ENCODE results near the gene FBXO45. TPM values are rescaled to one million over a fixed set of nuclear protein-coding genes. Genes with fewer than 3 reads are reported as not detected.
"Not testable (repeated sequence)": the region's sequence is repeated elsewhere in the genome, so short reads cannot be mapped to it uniquely, and the experiment has no call there.

FBXO45 gene
- total and polyA plus RNA-seq, 4 donors: 1.6 to 7.7 (median 3.6) TPM

GRCh38 chr3:196546537-196546936 lies 21.9 kb upstream of the FBXO45 start:
- 36% methylated on average over 5 of the region's 5 CpGs for WGBS
- no peak overlapping the region for H3K4me3 ChIP-seq (ENCODE audit: low read depth in 1 of 3, low read length in 3 of 3)
- no peak for DNase-seq (ENCODE audit: low spot score)
- peaks cover 0 to 1% (median 0%) of the 10 kb centered on the region in 4 donors for H3K9me3 ChIP-seq (ENCODE audit: control insufficient read depth in 4 of 4, low read length in 3 of 4)
- H3K9ac ChIP-seq (ENCODE audit: low read depth in 1 of 2, low read length in 2 of 2): no peak overlapping the region
- peaks cover 3 to 10% (median 8%) of the 10 kb centered on the region in 4 donors for H3K4me1 ChIP-seq (ENCODE audit: control insufficient read depth in 4 of 4, insufficient read depth in 4 of 4, low read length in 3 of 4)
- peak in 1 of 2 donors; percentile 48 for TF ChIP-seq RXRA (IDR thresholded peaks at IDR 0.05)
- TF ChIP-seq REST (IDR thresholded peaks at IDR 0.05): no peak
- peak in 1 of 2 donors; percentile 51 for TF ChIP-seq HNF4A (conservative IDR thresholded peaks at IDR 0.05)
- peak; percentile 68 for TF ChIP-seq FOXA2 (IDR thresholded peaks at IDR 0.05)
- TF ChIP-seq RAD21 (IDR thresholded peaks at IDR 0.05): no peak
- no peak for TF ChIP-seq JUND (IDR thresholded peaks at IDR 0.05)
- no peak for TF ChIP-seq HNF4G (IDR thresholded peaks at IDR 0.05)
- no peak for TF ChIP-seq CTCF (IDR thresholded peaks at IDR 0.05; ENCODE audit: low read depth, low read length, missing input control)
- TF ChIP-seq FOXA1 (IDR thresholded peaks at IDR 0.05): no peak
- peak; percentile 20 for TF ChIP-seq SP1 (IDR thresholded peaks at IDR 0.05)
- no peaks in the 10 kb centered on the region for H3K27me3 ChIP-seq (ENCODE audit: control insufficient read depth in 4 of 4, insufficient read depth in 4 of 4, low read length in 3 of 4)
- no peaks in the 10 kb centered on the region for H3K36me3 ChIP-seq (ENCODE audit: control insufficient read depth in 4 of 4, insufficient read depth in 3 of 4, low read depth in 1 of 4, low read length in 3 of 4)
- no peak overlapping the region for H3K27ac ChIP-seq (ENCODE audit: low read depth in 1 of 2, low read length in 2 of 2)

- no peak for DNase-seq (ENCODE audit: low spot score)
- H3K9ac ChIP-seq (ENCODE audit: low read depth in 1 of 2, low read length in 2 of 2): no peak overlapping the region
- over 99% methylated on average over 2 of the region's 2 CpGs for WGBS
- no peak overlapping the region for H3K4me3 ChIP-seq (ENCODE audit: low read depth in 1 of 3, low read length in 3 of 3)
- peaks cover 3 to 10% (median 8%) of the 10 kb centered on the region in 4 donors for H3K4me1 ChIP-seq (ENCODE audit: control insufficient read depth in 4 of 4, insufficient read depth in 4 of 4, low read length in 3 of 4)
- no peak overlapping the region for H3K27ac ChIP-seq (ENCODE audit: low read depth in 1 of 2, low read length in 2 of 2)
- H3K27me3 ChIP-seq (ENCODE audit: control insufficient read depth in 4 of 4, insufficient read depth in 4 of 4, low read length in 3 of 4): no peaks in the 10 kb centered on the region
- TF ChIP-seq HNF4G (IDR thresholded peaks at IDR 0.05) (no peak), CTCF (IDR thresholded peaks at IDR 0.05; ENCODE audit: low read depth, low read length, missing input control) (peak; percentile 4), GABPA (IDR thresholded peaks at IDR 0.05 in 1 of 2, conservative IDR thresholded peaks at IDR 0.05 in 1 of 2) (no peak), NR2F2 (IDR thresholded peaks at IDR 0.05) (no peak)
- H3K36me3 ChIP-seq (ENCODE audit: control insufficient read depth in 4 of 4, insufficient read depth in 3 of 4, low read depth in 1 of 4, low read length in 3 of 4): no peaks in the 10 kb centered on the region
- peaks cover 0 to 1% (median 0%) of the 10 kb centered on the region in 4 donors for H3K9me3 ChIP-seq (ENCODE audit: control insufficient read depth in 4 of 4, low read length in 3 of 4)
Measured at GRCh38 chr3:196547067-196547466, 21.4 kb upstream of the FBXO45 start.

- DNase-seq (ENCODE audit: low spot score); H3K4me3 ChIP-seq (ENCODE audit: low read depth in 1 of 3, low read length in 3 of 3); H3K9me3 ChIP-seq (ENCODE audit: control insufficient read depth in 4 of 4, low read length in 3 of 4); H3K36me3 ChIP-seq (ENCODE audit: control insufficient read depth in 4 of 4, insufficient read depth in 3 of 4, low read depth in 1 of 4, low read length in 3 of 4); H3K27me3 ChIP-seq (ENCODE audit: control insufficient read depth in 4 of 4, insufficient read depth in 4 of 4, low read length in 3 of 4); H3K4me1 ChIP-seq (ENCODE audit: control insufficient read depth in 4 of 4, insufficient read depth in 4 of 4, low read length in 3 of 4); H3K9ac ChIP-seq (ENCODE audit: low read depth in 1 of 2, low read length in 2 of 2); H3K27ac ChIP-seq (ENCODE audit: low read depth in 1 of 2, low read length in 2 of 2): not testable (repeated sequence)
- WGBS: 100% methylated on average over 1 of the region's 1 CpG
Measured at GRCh38 chr3:196549312-196549711, 19.1 kb upstream of the FBXO45 start.

- not testable (repeated sequence) for H3K27me3 ChIP-seq (ENCODE audit: control insufficient read depth in 4 of 4, insufficient read depth in 4 of 4, low read length in 3 of 4); H3K4me3 ChIP-seq (ENCODE audit: low read depth in 1 of 3, low read length in 3 of 3); H3K27ac ChIP-seq (ENCODE audit: low read depth in 1 of 2, low read length in 2 of 2); H3K9ac ChIP-seq (ENCODE audit: low read depth in 1 of 2, low read length in 2 of 2); H3K4me1 ChIP-seq (ENCODE audit: control insufficient read depth in 4 of 4, insufficient read depth in 4 of 4, low read length in 3 of 4); H3K36me3 ChIP-seq (ENCODE audit: control insufficient read depth in 4 of 4, insufficient read depth in 3 of 4, low read depth in 1 of 4, low read length in 3 of 4); H3K9me3 ChIP-seq (ENCODE audit: control insufficient read depth in 4 of 4, low read length in 3 of 4); DNase-seq (ENCODE audit: low spot score)
- WGBS: 88% methylated on average over 3 of the region's 3 CpGs
Measured at GRCh38 chr3:196550172-196550571, 18.3 kb upstream of the FBXO45 start.

All from liver (tissue), 9 donors.